Measurements from ENCODE around the gene TDRD10.
A peak's percentile ranks its signal among the peaks of the same experiment; 100 is the strongest.

The TDRD10 gene

GRCh38 chr1:154466206-154466605 is 35.8 kb upstream of the TDRD10 start:
- Histone ChIP-seq H3F3A (ENCODE audit: insufficient read depth, low read length) (peaks cover 30% of the 10 kb centered on the region), H3K79me2 (ENCODE audit: low read length) (no peaks in the 10 kb centered on the region), H3K27ac (ENCODE audit: low read length) (no peak overlapping the region), H3K4me1 (ENCODE audit: low read length) (peaks cover 8% of the 10 kb centered on the region; the same call in 1 of the 2 replicates), H3K36me3 (replicated peaks; ENCODE audit: insufficient read depth, low read length) (no peaks in the 10 kb centered on the region; the same call in 1 of the 2 replicates), H3K4me3 (ENCODE audit: low read length) (no peak overlapping the region), H3K4me2 (ENCODE audit: low read depth, low read length) (no peak overlapping the region), H3K27me3 (replicated peaks; ENCODE audit: insufficient read depth, low read length) (no peaks in the 10 kb centered on the region), H3K9me2 (replicated peaks; ENCODE audit: insufficient read depth, low read length) (no peaks in the 10 kb centered on the region), H4K20me1 (ENCODE audit: insufficient read depth, low read length) (no peaks in the 10 kb centered on the region), H2AFZ (ENCODE audit: low read length) (no peak overlapping the region), H3K9me3 (replicated peaks; ENCODE audit: insufficient read depth, low read length) (no peaks in the 10 kb centered on the region), H3K9ac (ENCODE audit: low read length) (no peak overlapping the region)
- peak; percentile 25 for DNase-seq
- TF ChIP-seq EZH2 (optimal IDR thresholded peaks at IDR 0.05; ENCODE audit: low read depth, low read length), result no peak

GRCh38 chr1:154466921-154467417 is 35.0 kb upstream of the TDRD10 start:
- no peaks in the 10 kb centered on the region for H3K9me2 ChIP-seq (replicated peaks; ENCODE audit: insufficient read depth, low read length)
- H2AFZ ChIP-seq (ENCODE audit: low read length), result no peak overlapping the region
- H4K20me1 ChIP-seq (ENCODE audit: insufficient read depth, low read length), result no peaks in the 10 kb centered on the region
- TF ChIP-seq CTCF (IDR thresholded peaks at IDR 0.05; ENCODE audit: low read length) (no peak), EZH2phosphoT487 (IDR thresholded peaks at IDR 0.05; ENCODE audit: low read length) (no peak), EZH2 (optimal IDR thresholded peaks at IDR 0.05; ENCODE audit: low read depth, low read length) (no peak)
- no peak overlapping the region for H3K27ac ChIP-seq (ENCODE audit: low read length)
- H3K36me3 ChIP-seq (replicated peaks; ENCODE audit: insufficient read depth, low read length), result no peaks in the 10 kb centered on the region; the same call in 1 of the 2 replicates
- peaks cover 35% of the 10 kb centered on the region for H3F3A ChIP-seq (ENCODE audit: insufficient read depth, low read length)
- H3K9ac ChIP-seq (ENCODE audit: low read length), result no peak overlapping the region
- no peaks in the 10 kb centered on the region for H3K79me2 ChIP-seq (ENCODE audit: low read length)
- peaks cover 8% of the 10 kb centered on the region; the same call in 1 of the 2 replicates for H3K4me1 ChIP-seq (ENCODE audit: low read length)
- DNase-seq, result no peak
- H3K9me3 ChIP-seq (replicated peaks; ENCODE audit: insufficient read depth, low read length), result no peaks in the 10 kb centered on the region
- H3K4me2 ChIP-seq (ENCODE audit: low read depth, low read length), result no peak overlapping the region
- no peak overlapping the region for H3K4me3 ChIP-seq (ENCODE audit: low read length)
- no peaks in the 10 kb centered on the region for H3K27me3 ChIP-seq (replicated peaks; ENCODE audit: insufficient read depth, low read length)

DNA sequence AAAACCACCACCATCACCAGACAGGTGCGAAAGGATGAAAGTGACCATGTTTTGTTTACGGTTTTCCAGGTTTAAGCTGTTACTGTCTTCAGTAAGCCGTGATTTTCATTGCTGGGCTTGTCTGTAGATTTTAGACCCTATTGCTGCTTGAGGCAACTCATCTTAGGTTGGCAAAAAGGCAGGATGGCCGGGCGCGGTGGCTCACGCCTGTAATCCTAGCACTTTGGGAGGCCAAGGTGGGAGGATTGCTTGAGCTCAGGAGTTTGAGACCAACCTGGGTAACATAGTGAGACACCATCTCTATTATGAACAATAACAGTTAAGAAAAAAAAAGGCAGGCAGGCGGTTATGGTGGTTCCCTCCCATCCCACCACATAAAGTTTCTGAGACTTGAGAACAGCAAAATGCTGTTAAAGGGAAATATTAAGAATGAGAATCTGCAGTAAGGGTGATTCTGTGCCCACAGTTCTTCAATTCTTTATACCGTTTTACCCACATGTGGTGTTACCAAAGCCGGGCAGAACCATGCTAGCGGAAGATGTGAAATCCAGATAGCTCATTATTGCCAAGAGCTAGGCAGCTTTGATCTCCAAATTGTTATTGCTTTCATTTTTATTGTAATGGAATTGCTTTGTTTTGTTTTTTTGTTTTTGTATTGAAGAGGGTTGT is 34.5 kb upstream of the TDRD10 start:
- Histone ChIP-seq H4K20me1 (ENCODE audit: insufficient read depth, low read length) (no peaks in the 10 kb centered on the region), H3K4me1 (ENCODE audit: low read length) (peaks cover 8% of the 10 kb centered on the region; the same call in 1 of the 2 replicates), H3K27ac (ENCODE audit: low read length) (no peak overlapping the region), H3K9ac (ENCODE audit: low read length) (no peak overlapping the region), H3K4me2 (ENCODE audit: low read depth, low read length) (no peak overlapping the region), H2AFZ (ENCODE audit: low read length) (no peak overlapping the region), H3K79me2 (ENCODE audit: low read length) (no peaks in the 10 kb centered on the region), H3K36me3 (replicated peaks; ENCODE audit: insufficient read depth, low read length) (no peaks in the 10 kb centered on the region; the same call in 1 of the 2 replicates), H3K9me3 (replicated peaks; ENCODE audit: insufficient read depth, low read length) (no peaks in the 10 kb centered on the region), H3K9me2 (replicated peaks; ENCODE audit: insufficient read depth, low read length) (no peaks in the 10 kb centered on the region), H3K27me3 (replicated peaks; ENCODE audit: insufficient read depth, low read length) (no peaks in the 10 kb centered on the region), H3K4me3 (ENCODE audit: low read length) (no peak overlapping the region), H3F3A (ENCODE audit: insufficient read depth, low read length) (peaks cover 35% of the 10 kb centered on the region)
- DNase-seq, result no peak
- no peak for TF ChIP-seq CTCF (IDR thresholded peaks at IDR 0.05; ENCODE audit: low read length)
- TF ChIP-seq EZH2 (optimal IDR thresholded peaks at IDR 0.05; ENCODE audit: low read depth, low read length), result no peak
- TF ChIP-seq EZH2phosphoT487 (IDR thresholded peaks at IDR 0.05; ENCODE audit: low read length), result no peak

Data from MM.1S (cell line).